GM19438 (cell line): ENCODE data around the gene HOXA4.

Experiments
- ATAC-seq: cut with Tn5 transposase; IDR thresholded peaks from one replicate; pipeline ENCODE4 v1.9.1; 2021; ENCODE audit warnings: low read depth; ENCODE audit not compliant: unreplicated experiment

Gene HOXA4

GRCh38 chr7:27096768-27097514, 33.6 kb downstream of the HOXA4 start:
- ATAC-seq, result no peak

- ATAC-seq, result peak; percentile 81
Measured at GRCh38 chr7:27095897-27096767, 34.4 kb downstream of the HOXA4 start, which contains the start of gene HOXA1. Gene HOXA1 (minus strand): TSS chr7:27096000. CDS start chr7:27095912, 88 bp downstream.

GRCh38 chr7:27095050-27095896, 35.3 kb downstream of the HOXA4 start:
- ATAC-seq, result no peak

GRCh38 chr7:27094304-27095049, 36.1 kb downstream of the HOXA4 start:
- ATAC-seq, result no peak

- no peak for ATAC-seq
Measured at GRCh38 chr7:27093184-27093895, 37.2 kb downstream of the HOXA4 start.

- no peak for ATAC-seq
Measured at GRCh38 chr7:27092819-27093110, 37.8 kb downstream of the HOXA4 start.

GRCh38 chr7:27091941-27092818, 38.4 kb downstream of the HOXA4 start:
- no peak for ATAC-seq

GRCh38 chr7:27091105-27091504, 39.5 kb downstream of the HOXA4 start:
- no peak for ATAC-seq

GRCh38 chr7:27088002-27088922, 42.3 kb downstream of the HOXA4 start:
- ATAC-seq, result no peak

- no peak for ATAC-seq
Measured at GRCh38 chr7:27083646-27084045, 46.9 kb downstream of the HOXA4 start.

GRCh38 chr7:27082171-27082570, 48.4 kb downstream of the HOXA4 start:
- no peak for ATAC-seq

GRCh38 chr7:27080844-27081436, 49.6 kb downstream of the HOXA4 start:
- no peak for ATAC-seq

GRCh38 chr7:27079234-27079975, 51.2 kb downstream of the HOXA4 start:
- no peak for ATAC-seq

GRCh38 chr7:27078616-27079233, 51.8 kb downstream of the HOXA4 start:
- no peak for ATAC-seq
